ENCODE results near the gene TRIOBP. TPM values are rescaled to one million over a fixed set of nuclear protein-coding genes. Genes with fewer than 3 reads are reported as not detected.

Gene TRIOBP
- total and polyA plus RNA-seq, 2 of the 13 experiments (the other 11 are each of a cell fraction or from before 2014, with no cell fraction given): 6.1 to 15.4 TPM

DNA sequence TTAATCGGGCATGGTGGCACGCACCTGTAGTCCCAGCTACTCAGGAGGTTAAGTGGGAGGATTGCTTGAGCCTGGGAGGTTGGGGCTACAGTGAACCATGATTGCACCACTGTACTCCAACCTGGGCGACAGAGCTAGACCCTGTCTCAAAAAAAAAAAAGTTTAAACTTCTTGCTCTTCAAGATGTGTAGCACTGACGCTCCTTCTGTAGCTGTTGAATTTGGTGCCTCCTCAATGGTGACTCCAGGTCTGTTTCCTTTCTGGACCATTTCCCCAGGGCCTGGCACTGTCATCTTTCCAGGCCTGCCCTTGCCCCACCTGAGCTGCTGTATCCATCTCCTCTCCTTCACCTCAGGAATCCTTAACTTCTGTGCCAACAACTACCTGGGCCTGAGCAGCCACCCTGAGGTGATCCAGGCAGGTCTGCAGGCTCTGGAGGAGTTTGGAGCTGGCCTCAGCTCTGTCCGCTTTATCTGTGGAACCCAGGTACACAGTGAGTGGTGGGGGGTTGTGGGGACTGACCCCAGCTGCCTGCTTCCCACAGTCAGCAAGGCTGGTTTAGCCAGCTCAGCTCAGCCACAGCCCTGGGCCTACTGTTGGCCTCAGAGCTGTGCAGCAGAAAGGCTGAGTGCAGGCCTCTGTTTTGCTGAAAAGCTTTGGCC, 113.0 kb downstream of the TRIOBP start (continued):
- TF ChIP-seq, protein P1, sequence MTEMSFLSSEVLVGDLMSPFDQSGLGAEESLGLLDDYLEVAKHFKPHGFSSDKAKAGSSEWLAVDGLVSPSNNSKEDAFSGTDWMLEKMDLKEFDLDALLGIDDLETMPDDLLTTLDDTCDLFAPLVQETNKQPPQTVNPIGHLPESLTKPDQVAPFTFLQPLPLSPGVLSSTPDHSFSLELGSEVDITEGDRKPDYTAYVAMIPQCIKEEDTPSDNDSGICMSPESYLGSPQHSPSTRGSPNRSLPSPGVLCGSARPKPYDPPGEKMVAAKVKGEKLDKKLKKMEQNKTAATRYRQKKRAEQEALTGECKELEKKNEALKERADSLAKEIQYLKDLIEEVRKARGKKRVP (CRISPR knock-in tag; IDR thresholded peaks at IDR 0.05): no peak
- TF ChIP-seq ZSCAN30 (CRISPR knock-in tag; IDR thresholded peaks at IDR 0.05) (no peak), SP2 (CRISPR knock-in tag; IDR thresholded peaks at IDR 0.05) (no peak), ASH2L (IDR thresholded peaks at IDR 0.05; ENCODE audit: insufficient read length, low read depth, low read length) (no peak), ZNF557 (CRISPR knock-in tag; IDR thresholded peaks at IDR 0.05) (no peak), CCAR2 (optimal IDR thresholded peaks at IDR 0.05; ENCODE audit: low read depth, low read length) (no peak), EHMT2 (IDR thresholded peaks at IDR 0.05; ENCODE audit: borderline replicate concordance, low read depth, low read length) (no peak), ZNF501 (CRISPR knock-in tag; IDR thresholded peaks at IDR 0.05) (no peak), FOSL2 (CRISPR knock-in tag; IDR thresholded peaks at IDR 0.05) (no peak), RBFOX2 (IDR thresholded peaks at IDR 0.05; ENCODE audit: low read depth, low read length) (peak; percentile 55; the same call in 1 of the 2 replicates), ZNF256 (CRISPR knock-in tag; conservative IDR thresholded peaks at IDR 0.05) (no peak), ZNF205 (CRISPR knock-in tag; IDR thresholded peaks at IDR 0.05) (no peak), ZNF253 (CRISPR knock-in tag; IDR thresholded peaks at IDR 0.05; ENCODE audit: borderline replicate concordance) (no peak), SAP130 (CRISPR knock-in tag; IDR thresholded peaks at IDR 0.05; ENCODE audit: low read depth) (no peak), POLR2AphosphoS5 (IDR thresholded peaks at IDR 0.05; ENCODE audit: low read depth, low read length) (peak; percentile 1; the same call in 1 of the 2 replicates), MYC (CRISPR knock-in tag; IDR thresholded peaks at IDR 0.05; ENCODE audit: borderline replicate concordance) (no peak)
- TF ChIP-seq, protein P2, sequence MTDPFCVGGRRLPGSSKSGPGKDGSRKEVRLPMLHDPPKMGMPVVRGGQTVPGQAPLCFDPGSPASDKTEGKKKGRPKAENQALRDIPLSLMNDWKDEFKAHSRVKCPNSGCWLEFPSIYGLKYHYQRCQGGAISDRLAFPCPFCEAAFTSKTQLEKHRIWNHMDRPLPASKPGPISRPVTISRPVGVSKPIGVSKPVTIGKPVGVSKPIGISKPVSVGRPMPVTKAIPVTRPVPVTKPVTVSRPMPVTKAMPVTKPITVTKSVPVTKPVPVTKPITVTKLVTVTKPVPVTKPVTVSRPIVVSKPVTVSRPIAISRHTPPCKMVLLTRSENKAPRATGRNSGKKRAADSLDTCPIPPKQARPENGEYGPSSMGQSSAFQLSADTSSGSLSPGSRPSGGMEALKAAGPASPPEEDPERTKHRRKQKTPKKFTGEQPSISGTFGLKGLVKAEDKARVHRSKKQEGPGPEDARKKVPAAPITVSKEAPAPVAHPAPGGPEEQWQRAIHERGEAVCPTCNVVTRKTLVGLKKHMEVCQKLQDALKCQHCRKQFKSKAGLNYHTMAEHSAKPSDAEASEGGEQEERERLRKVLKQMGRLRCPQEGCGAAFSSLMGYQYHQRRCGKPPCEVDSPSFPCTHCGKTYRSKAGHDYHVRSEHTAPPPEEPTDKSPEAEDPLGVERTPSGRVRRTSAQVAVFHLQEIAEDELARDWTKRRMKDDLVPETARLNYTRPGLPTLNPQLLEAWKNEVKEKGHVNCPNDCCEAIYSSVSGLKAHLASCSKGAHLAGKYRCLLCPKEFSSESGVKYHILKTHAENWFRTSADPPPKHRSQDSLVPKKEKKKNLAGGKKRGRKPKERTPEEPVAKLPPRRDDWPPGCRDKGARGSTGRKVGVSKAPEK (CRISPR knock-in tag; IDR thresholded peaks at IDR 0.05; ENCODE audit: borderline replicate concordance): no peak
- TF ChIP-seq, protein P3, sequence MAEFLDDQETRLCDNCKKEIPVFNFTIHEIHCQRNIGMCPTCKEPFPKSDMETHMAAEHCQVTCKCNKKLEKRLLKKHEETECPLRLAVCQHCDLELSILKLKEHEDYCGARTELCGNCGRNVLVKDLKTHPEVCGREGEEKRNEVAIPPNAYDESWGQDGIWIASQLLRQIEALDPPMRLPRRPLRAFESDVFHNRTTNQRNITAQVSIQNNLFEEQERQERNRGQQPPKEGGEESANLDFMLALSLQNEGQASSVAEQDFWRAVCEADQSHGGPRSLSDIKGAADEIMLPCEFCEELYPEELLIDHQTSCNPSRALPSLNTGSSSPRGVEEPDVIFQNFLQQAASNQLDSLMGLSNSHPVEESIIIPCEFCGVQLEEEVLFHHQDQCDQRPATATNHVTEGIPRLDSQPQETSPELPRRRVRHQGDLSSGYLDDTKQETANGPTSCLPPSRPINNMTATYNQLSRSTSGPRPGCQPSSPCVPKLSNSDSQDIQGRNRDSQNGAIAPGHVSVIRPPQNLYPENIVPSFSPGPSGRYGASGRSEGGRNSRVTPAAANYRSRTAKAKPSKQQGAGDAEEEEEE (CRISPR knock-in tag; IDR thresholded peaks at IDR 0.05; ENCODE audit: borderline replicate concordance): no peak
- TF ChIP-seq, protein P4, sequence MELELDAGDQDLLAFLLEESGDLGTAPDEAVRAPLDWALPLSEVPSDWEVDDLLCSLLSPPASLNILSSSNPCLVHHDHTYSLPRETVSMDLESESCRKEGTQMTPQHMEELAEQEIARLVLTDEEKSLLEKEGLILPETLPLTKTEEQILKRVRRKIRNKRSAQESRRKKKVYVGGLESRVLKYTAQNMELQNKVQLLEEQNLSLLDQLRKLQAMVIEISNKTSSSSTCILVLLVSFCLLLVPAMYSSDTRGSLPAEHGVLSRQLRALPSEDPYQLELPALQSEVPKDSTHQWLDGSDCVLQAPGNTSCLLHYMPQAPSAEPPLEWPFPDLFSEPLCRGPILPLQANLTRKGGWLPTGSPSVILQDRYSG (CRISPR knock-in tag; IDR thresholded peaks at IDR 0.05): no peak
- TF ChIP-seq, protein P5, sequence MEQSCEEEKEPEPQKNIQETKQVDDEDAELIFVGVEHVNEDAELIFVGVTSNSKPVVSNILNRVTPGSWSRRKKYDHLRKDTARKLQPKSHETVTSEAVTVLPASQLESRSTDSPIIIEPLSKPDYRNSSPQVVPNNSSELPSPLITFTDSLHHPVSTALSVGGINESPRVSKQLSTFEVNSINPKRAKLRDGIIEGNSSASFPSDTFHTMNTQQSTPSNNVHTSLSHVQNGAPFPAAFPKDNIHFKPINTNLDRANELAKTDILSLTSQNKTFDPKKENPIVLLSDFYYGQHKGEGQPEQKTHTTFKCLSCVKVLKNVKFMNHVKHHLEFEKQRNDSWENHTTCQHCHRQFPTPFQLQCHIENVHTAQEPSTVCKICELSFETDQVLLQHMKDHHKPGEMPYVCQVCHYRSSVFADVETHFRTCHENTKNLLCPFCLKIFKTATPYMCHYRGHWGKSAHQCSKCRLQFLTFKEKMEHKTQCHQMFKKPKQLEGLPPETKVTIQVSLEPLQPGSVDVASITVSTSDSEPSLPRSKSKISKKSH (CRISPR knock-in tag; IDR thresholded peaks at IDR 0.05; ENCODE audit: borderline replicate concordance): no peak
- TF ChIP-seq, protein P6, sequence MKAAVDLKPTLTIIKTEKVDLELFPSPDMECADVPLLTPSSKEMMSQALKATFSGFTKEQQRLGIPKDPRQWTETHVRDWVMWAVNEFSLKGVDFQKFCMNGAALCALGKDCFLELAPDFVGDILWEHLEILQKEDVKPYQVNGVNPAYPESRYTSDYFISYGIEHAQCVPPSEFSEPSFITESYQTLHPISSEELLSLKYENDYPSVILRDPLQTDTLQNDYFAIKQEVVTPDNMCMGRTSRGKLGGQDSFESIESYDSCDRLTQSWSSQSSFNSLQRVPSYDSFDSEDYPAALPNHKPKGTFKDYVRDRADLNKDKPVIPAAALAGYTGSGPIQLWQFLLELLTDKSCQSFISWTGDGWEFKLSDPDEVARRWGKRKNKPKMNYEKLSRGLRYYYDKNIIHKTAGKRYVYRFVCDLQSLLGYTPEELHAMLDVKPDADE (CRISPR knock-in tag; IDR thresholded peaks at IDR 0.05): no peak
